ENCODE results near the gene NSMF.

GRCh38 chr9:137491735-137492432 is 32.8 kb upstream of the NSMF start:
- no peak for TF ChIP-seq CTCF (conservative IDR thresholded peaks at IDR 0.05 in 1 of 2, IDR thresholded peaks at IDR 0.05 in 1 of 2; ENCODE audit: extremely low read depth in 1 of 2, insufficient read depth in 1 of 2, low read depth in 1 of 2, low read length in 2 of 2)
- no peak for TF ChIP-seq EZH2 (IDR thresholded peaks at IDR 0.05; ENCODE audit: borderline replicate concordance, low read length)

Data from mammary epithelial cell (primary cell).